ENCODE results near the gene NIPAL3. TPM values are rescaled to one million over a fixed set of nuclear protein-coding genes. Genes with fewer than 3 reads are reported as not detected.

NIPAL3 gene
- total and polyA plus RNA-seq, 2 donors from 2014 or later: 13.5 to 46.4 TPM

DNA sequence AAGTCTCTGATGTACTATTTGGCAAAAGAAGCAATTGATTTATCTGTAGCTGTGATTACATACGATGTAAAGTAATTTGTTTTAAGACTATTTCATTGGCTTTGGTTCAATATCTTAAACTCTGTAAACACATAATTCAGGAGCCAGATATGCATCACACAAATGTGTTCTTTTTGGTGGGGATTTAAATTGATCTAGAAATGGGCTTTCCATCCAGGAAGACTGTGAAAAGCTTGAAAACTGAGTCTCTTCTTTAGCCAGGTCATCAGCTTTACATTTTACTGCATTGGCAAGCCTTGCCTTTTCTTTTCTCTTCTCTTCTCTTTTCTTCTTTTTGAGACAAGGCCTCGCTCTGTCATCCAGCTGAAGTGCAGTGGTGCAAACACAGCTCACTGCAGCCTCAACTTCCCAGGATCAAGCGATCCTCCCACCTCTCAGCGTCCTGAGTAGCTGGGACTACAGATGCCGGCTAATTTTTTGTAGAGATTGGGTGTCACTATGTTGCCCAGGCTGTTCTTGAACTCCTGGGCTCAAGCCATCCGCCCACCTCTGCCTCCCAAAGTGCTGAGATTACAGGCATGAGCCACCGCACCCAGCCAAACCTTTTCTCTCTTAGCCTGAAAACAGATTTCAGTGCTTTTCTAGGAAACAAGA is 88.4 kb downstream of the NIPAL3 start:
- Histone ChIP-seq H3K4me1 (ENCODE audit: control insufficient read depth in 2 of 3, insufficient read depth in 2 of 3, low read depth in 1 of 3, low read length in 3 of 3) (peaks cover 0 to 6% (median 0%) of the 10 kb centered on the region in 3 donors), H3K27me3 (ENCODE audit: control insufficient read depth, insufficient read depth, low read length) (no peaks in the 10 kb centered on the region), H3K9me3 (ENCODE audit: control insufficient read depth in 2 of 3, insufficient read depth in 1 of 3, low read length in 3 of 3) (no peaks in the 10 kb centered on the region), H3K27ac (ENCODE audit: low read depth in 2 of 2, low read length in 2 of 2) (no peak overlapping the region), H3K9ac (ENCODE audit: low read length in 3 of 3) (peak overlapping the region in 2 of 3 donors; percentile 34 to 65), H3K4me3 (ENCODE audit: low read length in 3 of 3) (peak overlapping the region in 2 of 3 donors; percentile 56 to 64), H3K36me3 (ENCODE audit: control insufficient read depth in 2 of 3, insufficient read depth in 3 of 3, low read length in 3 of 3) (no peaks in the 10 kb centered on the region)
- intact Hi-C loops (cut with DNase I): no loop called here
- TF ChIP-seq CTCF (IDR thresholded peaks at IDR 0.05; ENCODE audit: borderline replicate concordance, extremely low read depth, insufficient read depth): no peak
- FAIRE-seq (no peak), DNase-seq (no peak)

DNA sequence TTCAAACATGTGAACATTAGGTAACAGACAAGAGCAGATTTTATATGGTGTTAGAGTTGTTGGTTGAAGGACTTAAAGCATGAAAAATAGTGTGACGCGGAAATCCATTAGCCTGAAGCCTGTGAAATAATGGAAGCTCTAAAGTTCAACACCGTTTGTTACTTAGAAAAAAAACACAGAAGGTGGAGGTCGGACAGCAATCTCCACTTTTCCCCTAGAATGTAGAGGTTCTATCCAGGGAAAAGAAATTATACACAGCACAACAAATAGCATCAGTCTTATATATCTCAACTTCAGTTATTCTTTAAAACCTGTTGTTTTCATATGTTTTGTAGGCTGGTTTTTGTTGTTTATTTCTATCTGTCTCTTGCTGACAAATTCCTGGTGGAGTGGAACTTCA is 89.0 kb downstream of the NIPAL3 start:
- TF ChIP-seq CTCF (IDR thresholded peaks at IDR 0.05; ENCODE audit: borderline replicate concordance, extremely low read depth, insufficient read depth): no peak
- DNase-seq: no peak
- no peak for FAIRE-seq
- H3K27ac ChIP-seq (ENCODE audit: low read depth in 2 of 2, low read length in 2 of 2): no peak overlapping the region
- no peak overlapping the region for H3K9ac ChIP-seq (ENCODE audit: low read length in 3 of 3)
- H3K27me3 ChIP-seq (ENCODE audit: control insufficient read depth, insufficient read depth, low read length): no peaks in the 10 kb centered on the region
- H3K4me3 ChIP-seq (ENCODE audit: low read length in 3 of 3): no peak overlapping the region
- H3K4me1 ChIP-seq (ENCODE audit: control insufficient read depth in 2 of 3, insufficient read depth in 2 of 3, low read depth in 1 of 3, low read length in 3 of 3): peaks cover 0 to 6% (median 0%) of the 10 kb centered on the region in 3 donors
- no peaks in the 10 kb centered on the region for H3K9me3 ChIP-seq (ENCODE audit: control insufficient read depth in 2 of 3, insufficient read depth in 1 of 3, low read length in 3 of 3)
- intact Hi-C loops (cut with DNase I): no loop called here
- no peaks in the 10 kb centered on the region for H3K36me3 ChIP-seq (ENCODE audit: control insufficient read depth in 2 of 3, insufficient read depth in 3 of 3, low read length in 3 of 3)

DNA sequence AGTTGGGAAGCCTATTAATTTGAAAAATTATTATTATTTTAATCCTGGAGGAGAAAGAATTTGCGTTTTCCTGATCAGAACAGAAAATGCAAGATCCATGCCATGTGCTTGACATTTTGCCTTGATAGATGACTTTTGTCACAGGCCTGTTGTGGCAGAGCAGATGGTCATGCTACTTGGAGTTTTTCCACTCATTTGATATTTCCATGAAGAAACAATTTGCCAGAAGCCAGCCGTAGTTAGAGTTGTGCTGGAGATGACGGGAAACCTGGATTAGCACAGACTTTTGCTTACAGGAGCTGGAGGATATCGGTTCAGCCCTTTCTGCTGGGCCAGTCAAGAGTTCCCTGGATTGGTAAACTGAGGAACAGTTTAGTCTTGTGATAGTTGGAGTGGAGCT is 90.2 kb downstream of the NIPAL3 start:
- TF ChIP-seq CTCF (IDR thresholded peaks at IDR 0.05; ENCODE audit: borderline replicate concordance, extremely low read depth, insufficient read depth): no peak
- Histone ChIP-seq H3K9me3 (ENCODE audit: control insufficient read depth in 2 of 3, insufficient read depth in 1 of 3, low read length in 3 of 3) (no peaks in the 10 kb centered on the region), H3K27ac (ENCODE audit: low read depth in 2 of 2, low read length in 2 of 2) (no peak overlapping the region), H3K4me3 (ENCODE audit: low read length in 3 of 3) (no peak overlapping the region), H3K9ac (ENCODE audit: low read length in 3 of 3) (no peak overlapping the region), H3K36me3 (ENCODE audit: control insufficient read depth in 2 of 3, insufficient read depth in 3 of 3, low read length in 3 of 3) (no peaks in the 10 kb centered on the region), H3K4me1 (ENCODE audit: control insufficient read depth in 2 of 3, insufficient read depth in 2 of 3, low read depth in 1 of 3, low read length in 3 of 3) (peaks cover 0 to 6% (median 0%) of the 10 kb centered on the region in 3 donors), H3K27me3 (ENCODE audit: control insufficient read depth, insufficient read depth, low read length) (no peaks in the 10 kb centered on the region)
- intact Hi-C loops (cut with DNase I): no loop called here
- FAIRE-seq (no peak), DNase-seq (no peak)
